ENCODE measurements around the gene ZNF284.

ZNF284 gene

DNA sequence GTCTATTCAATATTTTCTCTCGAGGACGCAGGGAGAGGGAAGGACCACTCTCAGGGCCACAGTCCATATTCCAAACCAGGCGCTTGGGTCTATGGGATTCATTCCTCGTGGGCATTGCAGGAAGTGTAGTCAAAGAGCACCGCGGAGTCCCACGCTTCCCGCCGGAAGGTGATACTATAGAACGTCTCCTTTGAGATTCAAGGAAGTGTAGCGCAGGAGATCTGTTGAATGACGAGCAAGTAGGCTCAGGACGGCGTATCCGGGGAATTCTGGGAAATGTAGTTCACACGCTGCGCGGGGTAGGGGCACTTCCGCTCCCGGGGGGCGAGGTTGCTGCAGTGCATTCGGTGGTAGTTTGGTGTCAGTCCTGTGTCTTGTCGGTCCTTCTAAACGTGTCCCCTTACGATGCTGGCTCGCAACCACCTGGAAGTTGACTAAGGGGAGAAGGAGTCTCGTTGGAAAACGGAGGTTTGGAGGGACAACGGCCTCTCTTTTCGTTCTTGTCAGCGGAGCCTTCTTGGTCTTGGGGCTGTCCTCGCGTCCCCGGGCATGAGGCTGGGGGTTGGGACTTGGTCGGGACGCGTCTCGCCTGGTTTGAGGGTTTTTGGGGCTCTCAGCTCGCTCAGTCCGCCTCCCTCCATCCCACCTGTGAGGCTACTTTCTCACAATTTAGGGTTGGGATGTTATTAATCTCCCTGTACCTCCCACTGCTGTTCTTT, at the start of gene ZNF284:
TSS of gene ZNF284 (plus strand) at position 336 of the 719 bp plus-strand sequence. CDS start 4,231 bp downstream, outside the sequence.
- peak; percentile 55 for DNase-seq

DNA sequence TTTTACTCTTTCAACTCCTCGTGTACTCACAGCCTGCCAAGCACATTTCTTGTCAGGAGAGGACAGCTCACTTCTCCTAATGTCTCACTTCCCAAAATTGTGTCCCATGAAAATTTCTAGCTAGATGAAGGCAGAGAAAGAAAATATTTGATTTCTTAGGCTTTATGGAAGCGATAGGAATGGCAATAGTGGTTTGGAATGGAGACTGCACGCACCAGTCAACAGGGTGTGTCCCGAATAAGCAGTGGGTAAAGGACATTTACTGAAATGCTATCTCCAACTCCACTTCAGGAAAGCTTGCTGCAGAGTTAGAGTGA, 47.1 kb upstream of the ZNF284 start:
- DNase-seq: no peak

DNA sequence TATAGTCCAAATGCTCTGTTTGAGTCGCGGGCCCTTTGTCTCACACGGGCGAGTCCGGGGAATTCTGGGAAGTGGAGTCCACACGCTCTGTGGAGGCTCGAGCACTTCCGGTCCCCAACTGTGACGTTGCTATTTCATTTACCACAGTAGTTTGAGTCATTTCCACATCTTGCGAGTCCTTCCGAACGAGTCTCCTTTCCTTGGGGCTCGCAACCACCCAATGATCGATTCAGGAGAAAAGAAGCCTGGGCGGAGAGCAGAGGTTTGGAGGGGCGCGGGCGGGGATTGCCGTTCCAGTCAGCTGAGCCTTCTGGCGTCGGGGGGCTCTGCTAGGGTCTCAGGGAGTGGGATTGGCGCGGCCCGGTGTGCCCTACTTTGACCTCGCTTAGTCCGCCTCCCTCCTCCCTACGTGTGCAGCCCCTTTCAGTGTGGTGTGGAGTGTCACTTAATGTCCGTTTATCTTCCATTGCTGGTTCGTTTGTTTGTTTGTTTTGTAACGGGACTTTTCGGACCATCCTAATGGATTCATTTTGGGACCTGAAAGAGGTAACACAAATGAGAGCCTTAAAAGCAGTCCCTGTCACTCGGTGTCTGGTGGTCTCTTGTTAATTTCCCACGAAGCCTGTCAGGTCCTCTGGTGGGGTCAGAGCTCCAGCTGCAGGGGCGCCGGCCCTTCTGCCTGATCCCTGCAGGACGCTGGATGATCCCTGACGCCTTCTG, 46.6 kb upstream of the ZNF284 start, which contains the start of gene ZNF222:
TSS of gene ZNF222 (plus strand) at position 163 of the 720 bp plus-strand sequence. CDS start at position 221, 58 bp downstream.
- peak; percentile 19 for DNase-seq

DNA sequence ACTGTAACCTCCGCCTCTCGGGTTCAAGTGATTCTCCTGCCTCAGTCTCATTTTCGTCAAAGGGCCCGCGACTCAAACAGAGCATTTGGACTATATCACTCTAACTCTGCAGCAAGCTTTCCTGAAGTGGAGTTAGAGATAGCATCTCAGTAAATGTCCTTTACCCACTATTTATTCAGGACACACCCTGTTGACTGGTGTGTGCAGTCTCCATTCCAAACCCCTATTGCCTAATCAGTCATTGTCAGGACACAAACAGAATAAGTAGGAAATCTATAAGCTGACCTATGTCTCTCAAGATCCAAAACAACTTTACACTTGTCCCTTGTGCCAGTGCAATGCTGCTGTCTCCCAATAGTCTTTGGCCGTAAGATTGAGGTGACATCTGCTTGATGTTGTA, 45.3 kb upstream of the ZNF284 start:
- no peak for DNase-seq

GRCh38 chr19:44032001-44032610, 39.9 kb upstream of the ZNF284 start:
- no peak for DNase-seq

DNA sequence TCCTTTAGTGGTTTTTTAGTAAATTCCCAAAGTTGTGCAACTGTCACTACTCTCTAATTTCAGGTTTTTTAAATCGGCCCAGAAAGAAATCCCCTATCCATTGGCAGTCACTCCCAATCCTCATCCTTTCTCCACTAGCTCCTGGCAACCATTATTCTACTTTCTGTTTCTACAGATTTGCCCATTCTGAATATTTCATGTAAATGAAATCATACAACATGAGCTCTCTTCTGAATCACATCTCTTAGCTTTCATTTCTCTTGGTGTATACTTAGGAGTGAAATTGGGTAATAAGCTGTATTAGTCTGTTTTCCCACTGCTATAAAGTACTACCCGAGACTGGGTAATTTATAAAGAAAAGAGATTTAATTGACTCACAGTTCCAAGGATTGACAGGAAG, 29.8 kb upstream of the ZNF284 start:
- DNase-seq: no peak

- DNase-seq: peak; percentile 5
These were observed 21.0 kb upstream of the ZNF284 start for GRCh38 chr19:44050740-44051649.

GRCh38 chr19:44051650-44052402, 20.1 kb upstream of the ZNF284 start, which contains the start of gene ZNF223:
TSS of gene ZNF223 (plus strand) at chr19:44052036. CDS start at chr19:44055177, 3,141 bp downstream.
- peak; percentile 86 for DNase-seq

- no peak for DNase-seq
These were observed 16.1 kb upstream of the ZNF284 start for GRCh38 chr19:44055870-44056269.

DNA sequence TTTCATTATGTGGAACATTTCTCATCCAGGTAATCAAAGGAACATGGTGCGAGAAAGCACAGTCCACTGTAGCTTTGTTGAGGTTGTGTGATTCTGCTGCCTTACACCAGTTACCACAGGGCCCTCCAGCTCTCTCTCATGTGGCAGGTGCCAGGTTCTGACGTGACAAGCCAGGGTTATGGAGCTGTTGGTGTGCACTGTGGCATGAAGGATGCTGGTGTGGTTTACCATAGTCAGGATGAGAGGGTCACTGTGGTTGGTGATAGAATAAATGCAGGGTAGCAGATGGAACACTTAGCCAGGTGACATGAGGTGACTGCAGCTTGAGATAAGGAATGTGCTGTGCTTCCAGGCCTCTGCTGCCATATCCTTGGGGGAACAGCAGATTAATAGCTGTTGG, 12.7 kb upstream of the ZNF284 start:
- no peak for DNase-seq

DNA sequence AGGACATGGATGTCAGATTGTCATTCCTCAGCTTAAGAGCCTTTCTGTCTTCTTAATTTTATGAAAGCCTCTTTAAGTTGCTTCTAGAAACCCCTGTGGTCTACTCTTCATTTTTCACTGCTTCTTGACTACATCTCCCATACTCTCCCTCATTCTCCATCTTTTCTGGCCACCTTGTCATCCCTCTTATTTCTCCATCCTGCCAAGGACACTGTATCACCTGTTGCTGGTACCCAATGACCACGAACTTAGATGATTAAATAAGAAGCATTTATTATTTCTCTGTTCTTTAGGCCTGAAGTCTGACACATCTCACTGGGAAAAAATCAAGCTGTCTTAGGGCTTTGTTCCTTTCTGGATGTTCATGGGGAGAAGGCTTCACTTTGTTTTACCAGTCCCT, 10.9 kb upstream of the ZNF284 start:
- DNase-seq: no peak

GRCh38 chr19:44066305-44066704, 5.7 kb upstream of the ZNF284 start:
- no peak for DNase-seq

DNA sequence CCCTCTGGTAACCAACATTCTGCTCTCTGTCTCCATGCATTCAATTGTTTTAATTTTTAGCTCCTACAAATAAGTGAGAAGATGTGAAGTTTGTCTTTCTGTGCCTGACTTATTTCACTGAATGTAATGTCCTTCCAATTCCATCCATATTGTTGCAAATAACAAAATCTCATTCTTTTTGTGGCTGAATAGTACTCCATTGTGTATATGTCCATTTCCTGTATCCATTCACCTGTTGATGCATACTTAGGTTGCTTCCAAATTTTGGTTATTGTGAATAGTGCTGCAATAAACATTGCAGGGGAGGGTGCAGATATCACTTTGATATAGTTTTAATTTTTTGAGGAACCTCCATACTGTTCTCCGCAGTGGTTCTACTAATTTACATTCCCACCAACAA, 2.5 kb upstream of the ZNF284 start:
- DNase-seq: no peak

DNA sequence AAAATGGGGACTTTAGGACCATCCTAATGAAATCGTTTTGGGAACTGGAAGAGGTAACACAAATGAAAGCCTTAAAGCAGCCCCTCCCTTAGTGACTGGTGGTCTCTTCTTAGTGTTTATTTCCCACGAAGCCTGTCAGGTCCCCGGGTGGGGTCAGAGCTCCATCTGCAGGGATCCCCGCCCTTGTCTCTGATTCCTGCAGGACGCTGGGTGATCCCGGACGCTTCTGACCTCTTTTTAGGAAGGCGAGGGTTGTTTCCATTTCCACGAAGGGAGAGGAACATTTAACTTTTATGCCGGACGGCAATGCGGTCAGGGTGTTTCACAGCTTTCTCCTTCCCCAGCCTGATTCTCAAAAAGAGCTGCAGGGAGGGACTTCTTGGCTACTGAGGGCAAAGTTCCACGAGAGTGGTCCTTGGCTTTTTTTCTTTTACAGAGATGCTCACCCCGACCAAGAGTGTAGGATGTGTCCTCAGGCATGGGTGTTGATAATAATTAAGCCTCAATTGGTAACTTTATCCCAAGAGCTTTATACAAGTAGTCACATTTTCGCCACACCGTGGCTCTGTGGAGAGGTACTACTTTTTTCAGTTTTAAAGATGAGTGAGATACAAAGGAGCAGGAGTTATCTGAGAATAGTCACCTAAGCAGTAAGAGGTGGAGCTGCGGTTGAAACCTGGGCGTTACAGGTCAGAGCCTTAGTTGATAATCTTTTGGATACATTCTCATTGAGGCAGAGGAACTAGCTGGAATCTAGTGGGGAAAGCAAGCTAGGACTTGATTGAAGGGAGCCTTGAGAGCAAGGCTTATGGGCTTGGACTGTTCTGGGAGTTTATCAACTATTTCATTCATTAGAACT, 813 bp downstream of the ZNF284 start:
- DNase-seq: no peak

GRCh38 chr19:44076325-44076724, 4.4 kb downstream of the ZNF284 start:
- no peak for DNase-seq

GRCh38 chr19:44092108-44092507, 20.1 kb downstream of the ZNF284 start:
- no peak for DNase-seq

DNA sequence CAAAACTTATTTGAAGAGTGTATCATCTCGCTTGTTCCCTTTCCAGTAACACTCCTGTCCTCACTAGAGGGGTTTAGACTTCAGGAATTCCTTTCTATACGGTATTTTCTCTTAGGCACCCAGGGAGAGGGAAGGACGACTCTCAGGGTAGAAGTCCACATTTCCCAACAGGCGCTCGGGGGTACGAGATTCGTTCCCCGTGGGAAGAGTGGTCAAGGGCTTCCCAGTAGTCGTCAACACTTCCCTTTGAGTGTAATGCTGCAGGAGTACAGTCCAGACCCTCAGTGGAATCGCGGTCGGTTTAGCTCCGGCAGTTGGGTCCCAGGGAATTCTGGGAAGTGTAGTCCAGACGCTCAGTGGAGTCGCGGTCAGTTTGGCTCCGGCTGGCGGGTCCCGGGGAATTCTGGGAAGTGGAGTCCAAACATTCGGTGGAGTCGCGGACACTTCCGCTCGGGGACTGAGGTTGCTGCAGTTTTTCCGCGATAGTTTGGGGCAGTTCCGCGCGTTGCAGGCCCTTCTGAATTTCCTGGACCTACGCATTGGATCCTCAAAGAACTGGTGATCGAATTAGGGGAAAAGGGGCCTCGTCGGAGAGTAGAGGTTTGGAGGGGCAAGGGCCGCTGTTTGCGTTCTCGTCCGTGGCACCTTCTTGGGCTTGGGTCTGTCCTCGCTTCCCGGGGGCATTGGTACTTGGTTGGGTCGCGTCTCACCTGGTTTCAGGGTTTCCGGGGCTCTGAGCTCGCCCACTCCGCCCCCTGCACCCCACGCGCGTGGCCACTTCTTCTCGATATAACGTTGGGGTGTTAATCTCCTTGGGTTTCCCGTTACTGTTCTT, 22.2 kb downstream of the ZNF284 start, which contains the start of gene ZNF224:
TSS of gene ZNF224 (plus strand) at position 431 of the 835 bp plus-strand sequence. CDS start 3,513 bp downstream, outside the sequence.
- peak; percentile 39 for DNase-seq

DNA sequence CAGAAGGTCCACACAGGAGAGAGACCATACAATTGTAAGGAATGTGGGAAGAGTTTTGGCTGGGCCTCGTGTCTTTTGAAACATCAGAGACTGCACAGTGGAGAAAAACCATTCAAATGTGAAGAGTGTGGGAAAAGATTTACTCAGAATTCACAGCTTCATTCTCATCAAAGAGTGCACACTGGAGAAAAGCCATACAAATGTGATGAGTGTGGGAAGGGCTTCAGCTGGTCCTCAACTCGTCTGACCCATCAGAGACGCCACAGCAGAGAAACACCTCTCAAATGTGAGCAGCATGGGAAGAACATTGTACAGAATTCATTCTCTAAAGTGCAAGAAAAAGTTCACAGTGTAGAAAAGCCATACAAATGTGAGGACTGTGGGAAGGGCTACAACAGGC, 35.8 kb downstream of the ZNF284 start:
- DNase-seq: no peak

DNA sequence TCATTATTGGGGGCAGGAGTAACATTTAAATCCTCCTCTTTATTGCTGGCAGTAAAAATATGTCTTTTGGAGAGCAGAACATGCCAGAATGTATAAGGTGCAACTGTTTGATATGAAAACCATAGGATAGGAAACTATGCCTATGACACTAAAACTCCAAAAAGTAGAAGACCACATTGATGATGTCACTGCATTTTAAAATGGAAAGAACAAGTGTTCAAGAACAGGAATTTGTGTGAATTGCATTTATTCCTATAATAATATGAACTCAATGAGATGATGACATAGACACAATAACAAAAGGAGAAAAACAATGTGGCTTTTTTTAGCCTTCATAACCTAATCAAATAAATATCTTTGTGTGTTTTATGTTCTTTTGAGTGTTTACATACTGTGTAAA, 37.5 kb downstream of the ZNF284 start:
- DNase-seq: no peak

DNA sequence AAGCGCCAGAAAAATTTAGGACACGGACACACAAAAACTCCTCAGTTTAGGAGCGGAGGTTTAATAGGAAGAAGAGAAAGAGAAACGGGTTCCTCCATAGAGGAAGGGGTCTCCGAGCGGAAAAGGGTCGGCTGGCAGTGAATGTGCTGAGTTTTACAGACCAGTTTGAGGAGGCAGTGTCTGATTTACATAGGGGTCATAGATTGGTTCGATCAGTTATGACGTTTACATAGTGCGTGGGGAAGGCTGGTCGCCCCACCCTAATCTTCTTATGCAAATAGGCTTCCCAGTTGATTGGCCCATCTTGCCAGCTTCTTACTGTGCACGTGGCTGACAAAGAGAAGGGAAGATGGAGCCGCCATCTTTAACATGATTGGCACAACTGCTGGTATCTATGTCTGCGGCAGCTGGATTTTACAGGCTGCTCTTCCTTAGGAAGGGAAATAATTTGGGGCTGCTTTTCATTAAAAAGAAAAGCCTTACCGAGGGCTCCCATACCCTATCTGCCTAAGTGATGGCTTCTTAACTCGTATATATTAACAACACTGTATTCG, 40.0 kb downstream of the ZNF284 start:
- no peak for DNase-seq

Data from NCI-H1436 treated with DMSO at 0.1 percent for 48 hours (cell line).